ENCODE measurements around the gene TXNDC17. TPM values are rescaled to one million over a fixed set of nuclear protein-coding genes. Genes with fewer than 3 reads are reported as not detected.

The TXNDC17 gene
- total and polyA plus RNA-seq, 2 experiments from 2014 or later = 128 to 467 TPM

DNA sequence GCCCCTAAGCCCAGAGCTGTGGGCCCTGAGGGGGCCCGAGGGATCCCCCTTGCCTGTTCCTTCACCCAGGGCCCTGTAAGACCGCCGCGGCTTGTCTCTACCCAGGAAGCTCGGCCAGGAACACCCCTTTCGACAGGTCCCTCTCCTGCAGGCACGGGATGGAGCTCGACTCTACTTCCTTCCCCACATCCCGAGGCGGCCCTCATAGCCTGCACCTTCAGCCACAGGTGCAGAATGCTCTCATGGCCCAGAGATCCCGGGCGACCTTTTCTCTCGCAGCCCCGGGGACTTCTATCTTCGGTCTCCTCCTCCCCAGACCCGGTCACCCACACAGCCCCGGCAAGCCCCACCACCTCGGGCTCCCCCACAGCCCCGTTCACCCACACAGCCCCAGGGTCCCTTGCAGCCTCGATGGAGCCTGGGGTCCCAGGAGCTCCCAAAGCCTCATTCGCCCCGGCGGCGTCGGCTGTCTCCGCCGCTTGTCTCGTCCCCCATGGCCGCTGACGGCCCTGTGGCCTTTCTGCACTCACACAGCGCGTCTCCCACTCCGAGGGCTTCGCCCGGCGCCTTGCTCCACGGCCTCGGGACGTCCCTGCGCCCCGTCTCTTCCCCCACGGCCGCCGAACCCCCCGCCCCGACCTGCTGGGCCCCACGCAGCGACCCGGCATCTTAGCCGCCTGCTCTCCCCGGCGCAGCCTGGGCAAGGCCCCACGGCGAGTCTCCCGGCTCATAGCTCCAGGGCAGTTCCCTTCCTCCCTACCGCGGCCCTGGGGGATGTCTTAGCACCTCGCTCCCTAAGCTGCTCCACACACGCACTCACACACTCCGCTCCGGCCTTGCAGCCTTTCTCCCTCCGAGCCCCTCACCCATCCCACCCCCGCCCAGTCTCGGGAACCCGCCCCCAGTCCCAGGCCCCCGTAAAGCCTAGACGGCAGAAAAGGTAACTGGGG is 999 bp upstream of the TXNDC17 start:
- Histone ChIP-seq H3K9me3 (ENCODE audit: low read depth) (no peaks in the 10 kb centered on the region), H3K27ac (peak overlapping the region; percentile 78), H3K4me1 (ENCODE audit: low read depth) (peaks cover 5% of the 10 kb centered on the region), H3K27me3 (no peaks in the 10 kb centered on the region), H3K4me3 (peak overlapping the region; percentile 53), H3K36me3 (peaks cover 13% of the 10 kb centered on the region)
- TF ChIP-seq, protein P1, sequence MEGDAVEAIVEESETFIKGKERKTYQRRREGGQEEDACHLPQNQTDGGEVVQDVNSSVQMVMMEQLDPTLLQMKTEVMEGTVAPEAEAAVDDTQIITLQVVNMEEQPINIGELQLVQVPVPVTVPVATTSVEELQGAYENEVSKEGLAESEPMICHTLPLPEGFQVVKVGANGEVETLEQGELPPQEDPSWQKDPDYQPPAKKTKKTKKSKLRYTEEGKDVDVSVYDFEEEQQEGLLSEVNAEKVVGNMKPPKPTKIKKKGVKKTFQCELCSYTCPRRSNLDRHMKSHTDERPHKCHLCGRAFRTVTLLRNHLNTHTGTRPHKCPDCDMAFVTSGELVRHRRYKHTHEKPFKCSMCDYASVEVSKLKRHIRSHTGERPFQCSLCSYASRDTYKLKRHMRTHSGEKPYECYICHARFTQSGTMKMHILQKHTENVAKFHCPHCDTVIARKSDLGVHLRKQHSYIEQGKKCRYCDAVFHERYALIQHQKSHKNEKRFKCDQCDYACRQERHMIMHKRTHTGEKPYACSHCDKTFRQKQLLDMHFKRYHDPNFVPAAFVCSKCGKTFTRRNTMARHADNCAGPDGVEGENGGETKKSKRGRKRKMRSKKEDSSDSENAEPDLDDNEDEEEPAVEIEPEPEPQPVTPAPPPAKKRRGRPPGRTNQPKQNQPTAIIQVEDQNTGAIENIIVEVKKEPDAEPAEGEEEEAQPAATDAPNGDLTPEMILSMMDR (IDR thresholded peaks at IDR 0.05; ENCODE audit: low read depth, low read length) = no peak
- peak; percentile 59 to 66 for DNase-seq (ENCODE audit: low read depth in 1 of 2, low spot score in 1 of 2)

DNA sequence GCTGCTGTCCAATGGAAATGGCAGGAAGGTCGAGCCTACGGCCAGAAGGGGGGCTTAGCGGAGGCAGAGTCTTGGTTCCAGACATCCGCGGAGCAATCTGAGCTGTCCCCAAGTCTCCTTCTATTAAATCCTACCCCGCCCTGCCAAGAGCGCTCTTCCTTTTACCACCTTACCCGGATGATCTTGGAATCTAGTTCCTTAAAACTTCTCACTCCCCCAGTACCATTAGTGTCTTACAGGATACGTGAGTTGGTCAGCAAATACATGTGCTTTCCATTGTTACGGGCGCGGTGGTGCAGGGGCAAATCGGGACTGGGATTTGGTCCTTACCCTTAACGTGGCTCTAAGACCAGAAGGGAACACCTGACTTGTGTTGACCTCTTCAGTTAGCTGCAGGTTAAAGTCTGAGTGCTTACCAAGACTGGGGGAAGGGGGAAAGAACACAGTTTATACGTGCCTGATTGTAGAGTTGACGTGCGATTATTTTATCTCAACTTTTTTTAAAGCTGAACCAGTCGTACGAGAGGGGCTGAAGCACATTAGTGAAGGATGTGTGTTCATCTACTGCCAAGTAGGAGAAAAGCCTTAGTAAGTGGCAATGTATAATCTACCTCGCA is 495 bp downstream of the TXNDC17 start:
- TF ChIP-seq, protein P1 (IDR thresholded peaks at IDR 0.05; ENCODE audit: low read depth, low read length) = no peak
- peak in 1 of 2 donors; percentile 32 for DNase-seq (ENCODE audit: low read depth in 1 of 2, low spot score in 1 of 2)

DNA sequence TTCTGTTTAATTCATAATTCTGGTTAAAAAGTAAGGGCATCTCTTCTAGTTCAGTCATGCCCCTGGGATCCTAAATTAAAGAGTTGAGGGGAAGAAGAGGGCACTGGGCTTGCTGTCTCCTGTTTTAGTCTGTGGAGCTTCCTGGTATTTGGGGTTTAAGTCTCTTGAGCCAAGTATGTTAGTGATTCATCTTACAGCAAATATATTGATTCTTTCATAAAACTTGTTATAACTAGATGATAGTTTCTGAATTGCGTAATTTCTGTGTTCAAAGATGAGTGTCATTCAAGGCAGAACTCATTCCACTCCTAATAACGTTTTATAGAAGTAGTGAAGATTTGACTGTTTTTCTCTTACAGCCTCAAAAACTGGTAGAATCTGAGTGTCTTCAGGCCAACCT is 1.7 kb downstream of the TXNDC17 start:
- no peak for DNase-seq (ENCODE audit: low read depth in 1 of 2, low spot score in 1 of 2)
- Histone ChIP-seq H3K4me3 (no peak overlapping the region), H3K27me3 (no peaks in the 10 kb centered on the region), H3K27ac (no peak overlapping the region), H3K4me1 (ENCODE audit: low read depth) (peaks cover 18% of the 10 kb centered on the region), H3K9me3 (ENCODE audit: low read depth) (no peaks in the 10 kb centered on the region), H3K36me3 (peaks cover 16% of the 10 kb centered on the region)
- TF ChIP-seq, protein P1 (IDR thresholded peaks at IDR 0.05; ENCODE audit: low read depth, low read length) = no peak

More for the DNA sequence above, 495 bp downstream of the TXNDC17 start:
- H3K9me3 ChIP-seq (ENCODE audit: low read depth) = no peaks in the 10 kb centered on the region
- H3K27me3 ChIP-seq = no peaks in the 10 kb centered on the region
- peak overlapping the region; percentile 53 for H3K4me3 ChIP-seq
- peak overlapping the region; percentile 78 for H3K27ac ChIP-seq
- peaks cover 16% of the 10 kb centered on the region for H3K36me3 ChIP-seq
- peaks cover 5% of the 10 kb centered on the region for H3K4me1 ChIP-seq (ENCODE audit: low read depth)

DNA sequence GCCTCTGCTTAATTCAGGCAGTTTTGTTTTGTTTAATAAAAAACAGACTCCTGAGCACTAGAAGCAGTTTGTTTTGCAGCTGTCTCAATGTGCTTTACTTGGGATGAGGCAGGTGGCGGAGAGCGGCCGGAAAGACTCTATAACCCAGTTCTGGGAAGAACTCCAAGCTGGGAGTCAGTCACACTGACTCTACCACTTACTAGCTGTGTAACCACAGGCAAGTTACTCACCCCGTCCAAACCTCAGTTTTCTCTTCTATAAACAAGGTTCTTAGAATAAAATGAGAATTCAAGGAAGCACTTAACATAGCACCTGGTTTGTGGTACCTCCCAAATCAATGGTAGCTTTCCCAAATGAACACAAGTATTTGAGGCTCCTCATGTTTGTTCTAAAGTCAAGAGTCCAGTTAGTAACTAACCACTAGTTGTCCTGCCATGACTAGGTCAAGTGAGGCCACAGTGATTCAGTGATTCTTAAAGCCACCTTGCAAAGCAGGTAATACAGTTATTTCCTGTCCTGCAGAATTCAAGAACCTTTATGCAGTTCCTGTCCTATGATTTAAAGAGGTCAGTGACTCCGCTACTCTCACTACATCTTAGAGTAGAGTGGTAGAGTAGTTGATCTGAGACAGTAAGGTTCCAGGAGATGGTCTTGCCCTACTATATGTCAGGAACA is 2.7 kb downstream of the TXNDC17 start:
- Histone ChIP-seq H3K27ac (no peak overlapping the region), H3K4me1 (ENCODE audit: low read depth) (peaks cover 24% of the 10 kb centered on the region), H3K9me3 (ENCODE audit: low read depth) (no peaks in the 10 kb centered on the region), H3K36me3 (peaks cover 16% of the 10 kb centered on the region), H3K27me3 (no peaks in the 10 kb centered on the region), H3K4me3 (no peak overlapping the region)
- peak in 1 of 2 donors; percentile 66 for DNase-seq (ENCODE audit: low read depth in 1 of 2, low spot score in 1 of 2)
- TF ChIP-seq, protein P1 (IDR thresholded peaks at IDR 0.05; ENCODE audit: low read depth, low read length) = no peak

DNA sequence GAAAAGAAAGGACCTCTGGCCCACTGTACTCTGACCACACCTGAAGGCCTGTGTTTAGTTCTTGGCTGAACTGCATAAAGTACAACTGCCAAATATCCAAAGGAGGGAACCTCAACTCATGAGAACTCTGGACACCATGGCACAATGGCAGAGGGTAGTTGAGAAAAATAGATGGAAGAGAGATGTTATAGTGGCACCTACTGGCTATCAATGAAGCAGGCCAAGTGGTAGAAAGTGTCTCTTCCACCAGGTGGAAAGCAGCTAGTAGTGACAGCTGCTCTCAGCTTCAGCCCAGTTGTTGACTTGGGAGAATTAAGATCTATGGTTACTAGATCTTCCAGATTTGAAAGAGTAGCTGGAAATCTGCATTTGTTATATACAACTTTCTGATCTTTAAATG is 7.3 kb downstream of the TXNDC17 start:
- Histone ChIP-seq H3K4me1 (ENCODE audit: low read depth) (peaks cover 26% of the 10 kb centered on the region), H3K4me3 (no peak overlapping the region), H3K9me3 (ENCODE audit: low read depth) (no peaks in the 10 kb centered on the region), H3K27me3 (peaks cover 7% of the 10 kb centered on the region), H3K36me3 (peaks cover 10% of the 10 kb centered on the region), H3K27ac (peak overlapping the region; percentile 90)
- DNase-seq (ENCODE audit: low read depth in 1 of 2, low spot score in 1 of 2) = no peak
- TF ChIP-seq, protein P1 (IDR thresholded peaks at IDR 0.05; ENCODE audit: low read depth, low read length) = peak; percentile 9

Data from cardiac muscle cell (in vitro differentiated cells and primary cell).